Activated T-cell treated with anti-CD3 and anti-CD28 coated beads for 24 hours (primary cell): Measurements from ENCODE around the gene DIS3L2.

Experiments
- DNase-seq: peaks from one replicate; pipeline ENCODE4 v3.0.0-alpha.2; 2020; ENCODE audit warnings: low read depth

DIS3L2 gene

DNA sequence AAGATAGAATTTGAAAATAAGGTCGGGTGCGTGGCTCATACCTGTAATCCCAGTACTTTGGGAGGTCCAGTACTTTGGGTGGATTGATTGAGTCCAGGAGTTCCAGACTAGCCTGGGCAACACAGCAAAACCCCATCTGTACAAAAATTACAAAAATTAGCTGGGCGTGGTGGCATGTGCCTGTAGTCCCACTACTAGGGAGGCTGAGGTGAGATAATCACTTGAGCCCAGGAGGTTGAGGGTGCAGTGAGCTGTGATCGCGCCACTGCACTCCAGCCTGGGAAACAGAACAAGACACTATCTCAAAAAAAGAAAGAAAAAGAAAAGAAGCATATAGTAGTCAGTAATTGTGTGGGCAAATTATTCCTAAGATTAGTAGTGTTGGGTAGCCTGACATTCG, 222.8 kb downstream of the DIS3L2 start:
- no peak for DNase-seq

- DNase-seq: no peak
Observed at GRCh38 chr2:232190796-232191195, 229.3 kb downstream of the DIS3L2 start.

GRCh38 chr2:232195487-232195886, 234.0 kb downstream of the DIS3L2 start:
- no peak for DNase-seq

- DNase-seq: no peak
Observed at GRCh38 chr2:232196802-232197201, 235.3 kb downstream of the DIS3L2 start.

DNA sequence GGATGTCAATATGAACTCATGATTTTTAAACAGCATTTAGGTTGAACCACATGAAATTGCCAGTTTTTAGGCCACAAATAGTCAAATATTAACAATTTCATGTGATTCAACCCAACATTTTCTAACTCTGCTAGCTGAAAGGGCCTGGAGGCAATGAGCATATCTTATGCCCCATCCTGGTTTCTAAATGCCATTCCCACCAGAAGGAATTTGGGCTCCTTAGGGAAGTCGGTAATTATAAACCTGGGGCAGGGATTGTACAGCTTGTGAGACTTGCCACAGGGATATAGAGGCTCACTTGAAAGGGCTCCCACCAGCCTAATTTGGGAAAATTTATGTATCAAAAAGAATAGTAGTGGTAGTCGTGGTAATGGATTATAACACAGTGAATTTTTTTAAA, 238.7 kb downstream of the DIS3L2 start:
- no peak for DNase-seq

GRCh38 chr2:232203166-232203891, 241.8 kb downstream of the DIS3L2 start:
- no peak for DNase-seq

DNA sequence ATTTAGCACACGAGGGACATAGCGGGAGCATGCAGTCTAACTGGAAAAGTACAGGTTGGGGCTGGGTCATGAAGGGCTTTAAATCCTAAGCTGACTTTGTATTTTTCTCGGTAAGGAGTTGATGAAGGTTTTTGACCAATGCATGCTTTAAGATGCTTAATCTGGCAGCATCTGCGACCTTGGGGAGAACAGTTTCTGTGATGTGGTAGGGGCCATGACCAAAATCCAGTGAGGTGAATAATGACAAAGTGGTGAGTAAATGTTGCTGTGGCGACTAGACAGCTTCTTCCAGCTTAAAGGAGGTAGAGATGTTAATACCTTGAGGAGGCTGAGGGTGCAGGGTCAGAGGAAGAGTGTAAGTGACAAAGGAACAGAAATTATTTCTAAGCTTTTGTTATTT, 242.4 kb downstream of the DIS3L2 start:
- DNase-seq: no peak

- no peak for DNase-seq
Observed at GRCh38 chr2:232204457-232204931, 243.0 kb downstream of the DIS3L2 start.

DNA sequence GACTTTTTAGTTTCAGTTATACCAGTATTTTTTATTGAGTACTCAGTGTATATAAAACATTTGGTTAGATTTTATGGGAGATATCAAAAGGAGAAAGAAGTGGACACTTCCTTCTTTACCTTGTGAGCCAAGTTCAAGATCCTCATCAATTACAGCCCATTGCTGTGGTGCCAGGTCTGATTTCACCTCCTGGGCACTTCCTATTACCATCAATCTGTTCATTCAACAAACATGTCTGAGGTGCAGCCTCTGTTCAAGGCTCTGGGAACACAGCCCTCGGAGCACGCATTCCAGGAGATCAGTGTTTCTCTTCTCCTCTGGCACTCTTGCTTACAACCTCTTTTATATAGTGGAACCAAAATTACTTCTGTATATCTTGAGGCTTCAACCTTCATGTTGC, 245.7 kb downstream of the DIS3L2 start:
- DNase-seq: no peak

DNA sequence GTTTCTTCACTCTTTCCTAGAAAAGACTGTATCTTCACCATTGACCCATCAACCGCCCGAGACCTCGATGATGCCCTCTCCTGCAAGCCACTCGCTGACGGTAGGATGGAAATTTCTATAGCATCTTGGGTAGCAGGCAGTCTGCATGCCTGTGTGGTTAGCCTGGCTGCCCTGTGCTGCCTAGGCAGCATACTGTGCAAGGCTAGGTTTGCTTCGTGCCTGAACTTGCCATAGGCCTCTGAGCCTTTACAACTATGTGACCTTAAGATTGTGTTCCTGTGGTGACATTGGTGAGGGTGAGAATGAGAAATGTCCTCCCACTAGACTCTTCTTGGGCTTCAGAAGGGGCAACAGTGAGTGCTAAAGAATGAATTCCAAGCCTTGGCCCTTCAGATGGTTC, 248.8 kb downstream of the DIS3L2 start:
- DNase-seq: no peak

DNA sequence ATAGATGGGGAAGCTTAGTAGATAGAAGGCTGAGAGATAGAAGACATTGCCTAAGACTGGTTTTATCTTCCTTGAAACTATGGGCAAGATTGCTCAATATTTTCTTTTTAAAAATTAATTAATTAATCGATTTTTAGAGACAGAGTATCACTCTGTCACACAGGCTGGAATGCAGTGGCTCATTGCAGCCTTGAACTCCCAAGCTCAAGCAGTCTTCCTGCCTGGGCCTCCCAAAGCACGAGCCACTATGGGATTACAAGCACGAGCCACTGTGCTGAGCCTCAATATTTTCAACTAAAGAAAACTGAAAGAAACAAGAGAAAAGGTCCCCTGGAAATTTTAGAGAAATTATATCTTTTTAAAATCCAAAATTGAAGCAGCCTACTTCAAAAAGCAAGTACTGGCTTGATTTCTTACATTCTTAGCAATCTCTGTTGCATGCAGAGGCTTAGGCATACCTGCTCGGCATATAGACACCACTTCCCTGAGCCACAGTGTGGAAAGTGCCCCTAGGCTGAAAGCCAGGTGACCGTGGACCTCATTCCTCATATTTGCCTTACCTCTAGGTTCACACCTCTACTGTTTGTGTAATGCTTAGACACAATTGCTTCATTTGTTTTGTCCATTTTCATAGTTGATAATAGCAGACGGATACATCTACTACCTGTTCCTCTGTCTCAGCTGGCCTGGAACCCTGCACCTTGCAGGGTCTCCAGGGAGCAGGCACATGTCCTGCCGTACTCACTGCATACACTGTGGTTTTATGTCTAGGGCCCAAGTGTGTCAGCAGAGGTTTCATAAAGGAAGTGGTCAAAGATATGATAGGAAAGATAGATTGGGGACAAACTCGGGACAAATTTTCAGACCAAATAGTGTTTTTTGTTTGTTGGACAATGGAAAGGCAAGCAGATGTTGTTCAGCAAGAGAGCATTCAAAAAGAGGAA, 250.5 kb downstream of the DIS3L2 start:
- no peak for DNase-seq

DNA sequence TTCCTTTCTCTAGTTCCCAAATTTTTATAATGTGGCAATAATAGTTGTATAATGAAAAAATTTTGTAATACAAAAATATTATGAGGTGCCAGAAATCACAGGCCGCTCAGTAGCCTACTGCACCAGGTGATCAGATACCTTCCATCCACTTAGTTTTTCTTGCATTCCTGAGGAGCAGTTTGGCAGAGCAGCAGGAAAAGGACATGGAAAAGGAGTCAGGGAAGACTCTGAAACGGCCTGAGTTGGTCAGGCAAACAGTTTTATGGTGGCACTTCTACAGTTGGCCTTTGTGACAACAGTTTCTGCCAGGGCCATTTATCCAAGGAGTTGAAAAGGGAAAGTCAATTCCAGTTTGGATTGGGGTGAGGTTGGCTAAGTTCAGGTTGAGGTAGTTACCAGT, 251.7 kb downstream of the DIS3L2 start:
- no peak for DNase-seq

DNA sequence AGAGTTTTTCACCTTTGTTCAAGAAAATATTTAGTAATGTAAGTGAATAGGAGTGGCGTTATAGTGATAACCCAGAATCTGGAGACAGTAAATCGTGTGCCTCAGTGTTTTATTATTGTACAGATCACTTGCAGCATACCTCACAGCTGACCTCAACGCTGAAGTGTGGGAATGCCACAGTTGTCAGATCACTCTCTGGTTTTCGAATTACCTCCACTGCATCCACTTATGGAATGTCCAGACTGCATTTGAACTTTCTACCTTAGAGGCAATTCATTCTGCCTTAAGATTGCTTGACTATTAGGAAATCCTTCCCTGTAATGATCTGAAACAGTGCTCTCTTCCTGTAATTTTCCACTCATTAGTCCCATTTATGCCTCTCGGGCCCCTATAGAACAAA, 252.5 kb downstream of the DIS3L2 start:
- DNase-seq: no peak

DNA sequence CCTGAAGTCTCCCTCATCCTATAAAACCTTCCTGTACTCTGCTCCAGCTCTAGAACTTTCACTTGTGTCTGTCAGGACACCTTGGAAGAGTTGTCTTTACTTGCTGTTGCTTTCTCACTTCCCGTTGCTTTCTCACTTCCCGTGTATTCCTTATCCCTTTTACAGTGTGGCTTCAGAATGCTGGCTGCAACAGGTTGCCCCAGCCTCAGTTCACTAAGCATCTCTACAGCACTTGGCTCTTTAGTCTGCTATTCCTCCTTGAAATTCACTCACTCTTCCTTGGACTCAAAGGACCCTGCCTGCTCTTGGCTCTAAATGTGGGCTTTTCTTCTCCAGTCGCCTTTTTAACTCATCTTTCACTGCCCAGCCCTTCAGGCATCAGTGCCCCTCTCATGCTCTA, 254.5 kb downstream of the DIS3L2 start:
- no peak for DNase-seq

DNA sequence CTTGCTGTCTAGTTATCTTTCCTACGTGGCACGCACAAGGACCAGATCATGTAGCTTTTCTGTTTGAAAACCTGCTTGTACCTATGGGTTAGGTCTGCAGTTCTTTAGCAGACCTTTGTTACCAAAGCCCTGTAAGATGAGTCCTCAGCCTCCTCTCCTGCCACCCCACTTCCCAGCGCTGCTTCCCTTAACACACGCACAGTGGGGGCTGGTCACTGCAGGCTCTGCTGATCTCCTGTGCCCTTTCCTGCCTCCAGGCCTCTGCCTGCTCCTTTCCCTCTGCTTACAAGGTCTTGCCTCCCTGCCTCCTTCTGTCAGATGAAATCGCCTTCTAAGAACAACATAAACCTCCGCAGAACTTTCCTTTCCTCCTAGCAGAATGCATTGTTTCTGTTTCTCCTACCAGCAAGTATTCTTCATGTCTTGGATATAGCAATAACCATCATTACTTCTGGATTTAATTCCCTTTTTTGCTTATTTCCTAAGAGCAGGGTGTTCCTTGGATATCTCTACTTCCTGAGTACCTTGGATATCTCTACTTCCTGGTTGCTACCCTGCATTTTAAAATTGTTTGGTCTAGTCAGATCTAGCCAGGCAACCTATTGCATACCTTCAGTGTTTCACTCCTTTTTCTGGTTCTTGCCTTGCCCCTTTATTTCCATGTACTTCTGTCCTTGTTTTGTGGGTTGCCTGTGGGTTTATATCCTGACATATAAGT, 257.4 kb downstream of the DIS3L2 start:
- no peak for DNase-seq

DNA sequence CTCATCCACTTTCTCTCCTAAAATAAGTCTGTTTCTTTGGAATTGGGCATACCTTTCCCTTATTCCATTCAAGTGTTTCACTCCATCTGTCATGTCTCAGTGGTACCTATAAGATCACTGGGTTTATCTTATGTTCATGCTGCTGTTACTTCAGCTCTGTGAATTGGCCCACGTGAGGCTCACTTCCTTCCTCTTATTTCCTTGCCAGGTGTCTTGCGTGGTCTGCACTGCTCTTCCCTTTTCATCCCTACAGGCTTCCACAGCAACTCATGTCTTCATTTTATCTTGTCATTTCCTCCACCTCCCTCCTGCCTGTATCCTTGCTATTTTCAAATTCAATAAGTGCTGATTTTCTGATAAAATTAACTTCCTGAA, 258.0 kb downstream of the DIS3L2 start:
- no peak for DNase-seq

DNA sequence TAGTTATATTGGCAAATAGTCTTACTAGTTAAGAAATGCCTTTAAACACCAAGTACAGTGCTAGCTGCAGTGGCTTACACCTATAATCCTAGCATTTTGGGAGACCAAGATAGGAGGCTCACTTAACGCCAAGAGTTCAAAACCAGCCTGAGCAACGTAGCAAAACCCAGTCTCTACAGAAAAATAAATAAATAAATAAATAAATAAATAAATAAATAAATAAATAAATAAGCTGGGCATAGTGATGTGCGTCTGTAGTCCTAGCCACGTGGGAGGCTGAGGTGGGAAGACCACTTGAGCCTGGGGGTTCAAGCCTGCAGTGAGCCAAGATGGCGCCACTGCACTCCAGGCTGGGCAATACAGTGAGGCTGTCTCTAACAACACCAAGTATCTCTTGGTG, 258.4 kb downstream of the DIS3L2 start:
- DNase-seq: no peak

DNA sequence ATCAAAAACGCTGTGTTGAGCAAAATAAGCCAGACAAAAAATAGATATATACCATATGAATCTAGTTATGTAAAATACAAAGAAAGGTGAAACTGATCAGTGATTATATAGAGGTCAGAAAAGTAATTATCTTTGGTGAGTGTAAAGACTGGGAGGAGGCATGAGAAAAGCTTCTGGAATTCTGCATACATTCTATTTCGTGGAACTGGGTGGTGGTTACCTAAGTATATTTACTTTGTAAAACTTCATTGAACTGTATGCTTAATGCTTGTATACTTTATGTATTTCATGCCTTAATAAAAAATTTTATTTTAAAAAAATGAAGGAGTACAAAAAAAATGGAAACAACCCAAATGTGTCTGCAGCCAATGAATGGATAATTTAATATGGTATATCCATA, 263.9 kb downstream of the DIS3L2 start:
- DNase-seq: no peak

- no peak for DNase-seq
Observed at GRCh38 chr2:232225895-232226294, 264.4 kb downstream of the DIS3L2 start.

GRCh38 chr2:232228332-232228731, 266.8 kb downstream of the DIS3L2 start:
- DNase-seq: no peak

GRCh38 chr2:232228971-232229894, 267.7 kb downstream of the DIS3L2 start:
- DNase-seq: no peak

DNA sequence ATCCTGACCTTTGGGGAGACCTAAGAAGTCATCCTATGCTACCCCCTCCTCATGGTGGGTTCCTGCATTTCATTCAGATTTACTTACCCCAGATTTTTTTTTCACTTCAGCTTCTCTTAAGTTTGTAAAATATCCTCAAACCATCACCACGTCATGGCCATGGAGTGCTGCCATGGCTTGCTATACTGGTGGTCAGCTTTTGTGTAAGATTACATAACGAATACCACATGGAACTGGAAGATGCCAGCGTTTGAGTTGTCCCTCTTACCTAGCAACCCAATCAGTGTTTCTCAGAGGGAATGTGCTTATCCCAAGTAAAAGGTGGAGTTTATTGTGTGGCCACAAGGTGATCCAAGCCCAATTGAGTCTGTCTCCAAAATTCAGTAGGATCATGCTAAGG, 268.4 kb downstream of the DIS3L2 start:
- no peak for DNase-seq
